NCI-H1105 (cell line): ENCODE measurements around the gene TACO1.

Experiments
- DNase-seq: peaks from one replicate; lab custom pipeline; 2025; lab: John Stamatoyannopoulos, UW

The TACO1 gene

GRCh38 chr17:63640038-63640437, 39.3 kb downstream of the TACO1 start:
- DNase-seq: no peak

- no peak for DNase-seq
Observed at GRCh38 chr17:63641692-63642448, 41.2 kb downstream of the TACO1 start.

GRCh38 chr17:63644846-63645245, 44.2 kb downstream of the TACO1 start:
- DNase-seq: no peak

- no peak for DNase-seq
Observed at GRCh38 chr17:63645775-63646487, 45.2 kb downstream of the TACO1 start.

GRCh38 chr17:63646488-63646806, 45.8 kb downstream of the TACO1 start:
- no peak for DNase-seq

- no peak for DNase-seq
Observed at GRCh38 chr17:63647065-63647725, 46.5 kb downstream of the TACO1 start.

GRCh38 chr17:63647936-63648335, 47.2 kb downstream of the TACO1 start:
- no peak for DNase-seq

- DNase-seq: no peak
Observed at GRCh38 chr17:63649813-63650212, 49.1 kb downstream of the TACO1 start.

GRCh38 chr17:63652106-63652505, 51.4 kb downstream of the TACO1 start:
- no peak for DNase-seq

- DNase-seq: no peak
Observed at GRCh38 chr17:63653050-63653449, 52.4 kb downstream of the TACO1 start.

- no peak for DNase-seq
Observed at GRCh38 chr17:63657786-63658185, 57.1 kb downstream of the TACO1 start.
